HEK293 (cell line): ENCODE results near the gene CFAP70.
A peak's percentile ranks its signal among the peaks of the same experiment; 100 is the strongest.

Source experiments
- CTCF ChIA-PET: fragments of 350-600 bp; formaldehyde crosslinking; extraction: SDS; loops from one replicate; lab custom pipeline; 2021; ENCODE audit warnings: antibody characterized with exemption; lab: Yijun Ruan, JAX
- POLR2A ChIA-PET: fragments of 300-600 bp; formaldehyde crosslinking; extraction: SDS; loops from one replicate; lab custom pipeline; 2020; ENCODE audit warnings: antibody characterized with exemption, inconsistent platforms; lab: Yijun Ruan, JAX
- H3K27ac ChIP-seq: fragments of 200-500 bp; sonication (Bioruptor generic); 2 replicates; pipeline ENCODE4 v1.5.1; 2014; ENCODE audit warnings: low read depth, low read length, control low read depth, inconsistent platforms; ENCODE audit errors: extremely low read depth
- H3K36me3 ChIP-seq, 2 experiments: fragments of 200-500 bp in 1 of 2; sonication (Bioruptor generic) in 1 of 2; 1 replicate in 1 of 2; 2 replicates in 1 of 2; pipeline ENCODE4 v1.5.1; 2014 to 2017; ENCODE audit warnings: inconsistent platforms in 2 of 2, low read length in 2 of 2; ENCODE audit not compliant: control insufficient read depth in 2 of 2, insufficient read depth in 1 of 2
- H3K4me1 ChIP-seq: fragments of 200-500 bp; sonication (Bioruptor generic); 2 replicates; pipeline ENCODE4 v1.5.1; 2014; ENCODE audit warnings: mild to moderate bottlenecking, low read length, inconsistent platforms; ENCODE audit not compliant: control insufficient read depth, insufficient read depth
- H3K4me3 ChIP-seq: 2 replicates; pipeline ENCODE4 v1.5.1; 2011; ENCODE audit warnings: low read depth, mild to moderate bottlenecking, control low read depth, low read length, moderate library complexity
- H3K9me3 ChIP-seq: fragments of 200-500 bp; sonication (Bioruptor generic); 2 replicates; pipeline ENCODE4 v1.5.1; 2014; ENCODE audit warnings: low read depth, low read length, inconsistent platforms; ENCODE audit not compliant: control insufficient read depth, insufficient read depth
- BCL11B ChIP-seq: fragments of 450-650 bp; formaldehyde crosslinking; IDR thresholded peaks from 2 replicates; pipeline ENCODE4 v1.5.1; 2016; ENCODE audit warnings: low read depth, missing biosample characterization, missing genetic modification characterization
- KLF9 ChIP-seq: fragments of 450-650 bp; formaldehyde crosslinking; IDR thresholded peaks from 2 replicates; pipeline ENCODE4 v1.5.1; 2016; ENCODE audit warnings: missing biosample characterization, missing genetic modification characterization, low read depth
- PRDM1 ChIP-seq: fragments of 450-650 bp; formaldehyde crosslinking; IDR thresholded peaks from 2 replicates; pipeline ENCODE4; 2016; ENCODE audit warnings: missing biosample characterization, missing genetic modification characterization
- SCRT1 ChIP-seq: fragments of 450-650 bp; formaldehyde crosslinking; IDR thresholded peaks from 2 replicates; pipeline ENCODE4 v1.5.1; 2016; ENCODE audit warnings: missing biosample characterization, missing genetic modification characterization, borderline replicate concordance
- ZBTB1 ChIP-seq: fragments of 450-650 bp; formaldehyde crosslinking; IDR thresholded peaks from 2 replicates; pipeline ENCODE4 v1.5.1; 2016; ENCODE audit warnings: missing biosample characterization, missing genetic modification characterization
- ZBTB11 ChIP-seq: fragments of 450-650 bp; formaldehyde crosslinking; conservative IDR thresholded peaks from 2 replicates; pipeline ENCODE4 v1.5.1; 2016; ENCODE audit warnings: low read depth, missing biosample characterization, missing genetic modification characterization
- ZNF16 ChIP-seq: fragments of 450-650 bp; formaldehyde crosslinking; IDR thresholded peaks from 2 replicates; pipeline ENCODE4 v1.5.1; 2016; ENCODE audit warnings: low read depth, missing biosample characterization, missing genetic modification characterization
- ZNF211 ChIP-seq: fragments of 450-650 bp; formaldehyde crosslinking; IDR thresholded peaks from 2 replicates; pipeline ENCODE4 v1.5.1; 2016; ENCODE audit warnings: low read depth, missing biosample characterization, missing genetic modification characterization
- ZNF324 ChIP-seq: fragments of 450-650 bp; formaldehyde crosslinking; IDR thresholded peaks from 2 replicates; pipeline ENCODE4 v1.5.1; 2016; ENCODE audit warnings: missing biosample characterization, missing genetic modification characterization
- ZNF501 ChIP-seq: fragments of 450-650 bp; formaldehyde crosslinking; IDR thresholded peaks from 2 replicates; pipeline ENCODE4 v1.5.1; 2016; ENCODE audit warnings: missing biosample characterization, missing genetic modification characterization
- ZNF514 ChIP-seq: fragments of 450-650 bp; formaldehyde crosslinking; IDR thresholded peaks from 2 replicates; pipeline ENCODE4 v1.5.1; 2016; ENCODE audit warnings: missing biosample characterization, missing genetic modification characterization
- ZNF626 ChIP-seq: fragments of 450-650 bp; sonication (Bioruptor Pico); formaldehyde crosslinking; IDR thresholded peaks from 2 replicates; pipeline ENCODE4 v1.5.1; 2018; ENCODE audit warnings: missing biosample characterization, missing genetic modification characterization, inconsistent platforms
- ZNF701 ChIP-seq: fragments of 450-650 bp; formaldehyde crosslinking; IDR thresholded peaks from 2 replicates; pipeline ENCODE4 v1.5.1; 2016; ENCODE audit warnings: missing biosample characterization, missing genetic modification characterization
- TF ChIP-seq, protein P1 (sequence below): fragments of 450-650 bp; formaldehyde crosslinking; optimal IDR thresholded peaks from 2 replicates; pipeline ENCODE3; 2016; ENCODE audit warnings: missing biosample characterization, mild to moderate bottlenecking, missing genetic modification characterization
- TF ChIP-seq, protein P2 (sequence below): fragments of 450-650 bp; formaldehyde crosslinking; IDR thresholded peaks from 2 replicates; pipeline ENCODE4 v1.5.1; 2016; ENCODE audit warnings: missing biosample characterization, missing genetic modification characterization
- TF ChIP-seq, protein P3 (sequence below): fragments of 450-650 bp; formaldehyde crosslinking; IDR thresholded peaks from 2 replicates; pipeline ENCODE4 v1.5.1; 2016; ENCODE audit warnings: missing biosample characterization, missing genetic modification characterization

CFAP70 gene

GRCh38 chr10:73225518-73225917 lies 133.1 kb downstream of the CFAP70 start:
- H3K36me3 ChIP-seq, result peaks cover 0 to 11% of the 10 kb centered on the region in 2 experiments; a peak in 1 of 3 replicates
- ChIA-PET POLR2A (interaction anchor here (2.5 kb wide), 1 partner anchor 22 kb away, joined by 8 read pairs; the partner anchor contains the start of gene DNAJC9), CTCF (interaction anchor here (1.1 kb wide), 1 partner anchor 12 kb away, joined by 3 read pairs; no protein-coding TSS in a partner anchor)
- no peaks in the 10 kb centered on the region for H3K4me1 ChIP-seq
- H3K9me3 ChIP-seq, result no peaks in the 10 kb centered on the region
- no peak overlapping the region for H3K4me3 ChIP-seq
- 0 out of 2 replicates have a peak, but pooled peaks have one; percentile 13 for TF ChIP-seq SCRT1
- TF ChIP-seq ZNF16 (tag by site-specific recombination), result no peak
- TF ChIP-seq, all 188 proteins: peak for 1
- no peak overlapping the region for H3K27ac ChIP-seq

DNA sequence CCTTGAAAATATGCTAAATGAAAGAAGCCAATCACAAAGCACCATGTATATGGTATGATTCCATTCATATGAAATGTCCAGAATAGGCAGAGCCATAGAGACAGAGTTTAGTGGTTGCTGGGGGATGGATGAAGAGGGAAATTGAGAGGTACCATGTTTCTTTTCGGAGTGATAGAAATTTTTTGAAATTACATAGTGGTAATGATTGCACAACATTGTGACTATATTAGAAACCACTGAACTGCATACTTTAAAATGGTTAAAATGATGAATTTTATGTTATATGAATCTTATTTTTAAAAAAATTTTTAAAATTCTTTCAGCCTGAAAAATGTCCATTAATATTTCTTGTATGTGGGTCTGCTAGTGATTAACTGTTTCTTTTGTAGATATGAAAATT lies 137.7 kb downstream of the CFAP70 start:
- H3K4me1 ChIP-seq, result no peaks in the 10 kb centered on the region
- POLR2A ChIA-PET, result no interaction called here
- CTCF ChIA-PET, result no interaction called here
- no peak overlapping the region for H3K4me3 ChIP-seq
- H3K27ac ChIP-seq, result no peak overlapping the region
- TF ChIP-seq ZNF324 (tag by site-specific recombination) (no peak), ZNF501 (tag by site-specific recombination) (no peak), PRDM1 (no peak), ZBTB1 (tag by site-specific recombination) (no peak), ZNF701 (no peak), ZBTB11 (tag by site-specific recombination) (no peak), ZNF211 (tag by site-specific recombination) (no peak)
- peaks cover 7 to 20% of the 10 kb centered on the region in 2 experiments; a peak in 2 of 3 replicates for H3K36me3 ChIP-seq
- H3K9me3 ChIP-seq, result no peaks in the 10 kb centered on the region

DNA sequence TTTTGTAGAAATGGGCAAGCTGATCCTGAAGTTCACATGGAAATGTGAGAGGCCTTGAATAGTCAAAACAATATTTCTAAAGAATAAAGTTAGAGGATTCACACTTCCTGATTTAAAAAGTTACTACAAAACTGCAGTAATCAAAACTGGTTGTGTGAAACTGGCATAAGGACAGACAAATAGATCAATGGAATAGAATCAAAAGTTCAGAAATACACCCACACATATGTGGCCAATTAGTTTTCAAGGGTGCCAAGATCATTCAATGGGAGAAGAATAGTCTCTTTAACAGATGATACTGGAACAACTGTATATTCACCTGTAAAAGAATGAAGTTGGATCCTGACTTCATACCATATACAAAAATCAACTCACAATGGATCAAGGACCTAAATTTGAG lies 139.3 kb downstream of the CFAP70 start:
- no peaks in the 10 kb centered on the region for H3K4me1 ChIP-seq
- ChIA-PET CTCF (interaction anchor here (0.6 to 1.8 kb wide), 5 partner anchors 9 to 122 kb away, joined by 3 to 5 read pairs (median 4); partner anchors contain the start of gene P4HA1), POLR2A (no interaction called here)
- no peak overlapping the region for H3K4me3 ChIP-seq
- peaks cover 7 to 18% of the 10 kb centered on the region in 2 experiments; a peak in 2 of 3 replicates for H3K36me3 ChIP-seq
- no peaks in the 10 kb centered on the region for H3K9me3 ChIP-seq
- TF ChIP-seq, protein P1, sequence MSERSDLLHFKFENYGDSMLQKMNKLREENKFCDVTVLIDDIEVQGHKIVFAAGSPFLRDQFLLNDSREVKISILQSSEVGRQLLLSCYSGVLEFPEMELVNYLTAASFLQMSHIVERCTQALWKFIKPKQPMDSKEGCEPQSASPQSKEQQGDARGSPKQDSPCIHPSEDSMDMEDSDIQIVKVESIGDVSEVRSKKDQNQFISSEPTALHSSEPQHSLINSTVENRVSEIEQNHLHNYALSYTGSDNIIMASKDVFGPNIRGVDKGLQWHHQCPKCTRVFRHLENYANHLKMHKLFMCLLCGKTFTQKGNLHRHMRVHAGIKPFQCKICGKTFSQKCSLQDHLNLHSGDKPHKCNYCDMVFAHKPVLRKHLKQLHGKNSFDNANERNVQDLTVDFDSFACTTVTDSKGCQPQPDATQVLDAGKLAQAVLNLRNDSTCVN (tag by site-specific recombination), result no peak
- TF ChIP-seq, protein P2, sequence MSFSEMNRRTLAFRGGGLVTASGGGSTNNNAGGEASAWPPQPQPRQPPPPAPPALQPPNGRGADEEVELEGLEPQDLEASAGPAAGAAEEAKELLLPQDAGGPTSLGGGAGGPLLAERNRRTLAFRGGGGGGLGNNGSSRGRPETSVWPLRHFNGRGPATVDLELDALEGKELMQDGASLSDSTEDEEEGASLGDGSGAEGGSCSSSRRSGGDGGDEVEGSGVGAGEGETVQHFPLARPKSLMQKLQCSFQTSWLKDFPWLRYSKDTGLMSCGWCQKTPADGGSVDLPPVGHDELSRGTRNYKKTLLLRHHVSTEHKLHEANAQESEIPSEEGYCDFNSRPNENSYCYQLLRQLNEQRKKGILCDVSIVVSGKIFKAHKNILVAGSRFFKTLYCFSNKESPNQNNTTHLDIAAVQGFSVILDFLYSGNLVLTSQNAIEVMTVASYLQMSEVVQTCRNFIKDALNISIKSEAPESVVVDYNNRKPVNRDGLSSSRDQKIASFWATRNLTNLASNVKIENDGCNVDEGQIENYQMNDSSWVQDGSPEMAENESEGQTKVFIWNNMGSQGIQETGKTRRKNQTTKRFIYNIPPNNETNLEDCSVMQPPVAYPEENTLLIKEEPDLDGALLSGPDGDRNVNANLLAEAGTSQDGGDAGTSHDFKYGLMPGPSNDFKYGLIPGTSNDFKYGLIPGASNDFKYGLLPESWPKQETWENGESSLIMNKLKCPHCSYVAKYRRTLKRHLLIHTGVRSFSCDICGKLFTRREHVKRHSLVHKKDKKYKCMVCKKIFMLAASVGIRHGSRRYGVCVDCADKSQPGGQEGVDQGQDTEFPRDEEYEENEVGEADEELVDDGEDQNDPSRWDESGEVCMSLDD (tag by site-specific recombination), result no peak
- TF ChIP-seq KLF9 (tag by site-specific recombination) (no peak), BCL11B (tag by site-specific recombination) (no peak), ZNF626 (tag by site-specific recombination) (no peak), ZNF514 (tag by site-specific recombination) (no peak)
- TF ChIP-seq, protein P3, sequence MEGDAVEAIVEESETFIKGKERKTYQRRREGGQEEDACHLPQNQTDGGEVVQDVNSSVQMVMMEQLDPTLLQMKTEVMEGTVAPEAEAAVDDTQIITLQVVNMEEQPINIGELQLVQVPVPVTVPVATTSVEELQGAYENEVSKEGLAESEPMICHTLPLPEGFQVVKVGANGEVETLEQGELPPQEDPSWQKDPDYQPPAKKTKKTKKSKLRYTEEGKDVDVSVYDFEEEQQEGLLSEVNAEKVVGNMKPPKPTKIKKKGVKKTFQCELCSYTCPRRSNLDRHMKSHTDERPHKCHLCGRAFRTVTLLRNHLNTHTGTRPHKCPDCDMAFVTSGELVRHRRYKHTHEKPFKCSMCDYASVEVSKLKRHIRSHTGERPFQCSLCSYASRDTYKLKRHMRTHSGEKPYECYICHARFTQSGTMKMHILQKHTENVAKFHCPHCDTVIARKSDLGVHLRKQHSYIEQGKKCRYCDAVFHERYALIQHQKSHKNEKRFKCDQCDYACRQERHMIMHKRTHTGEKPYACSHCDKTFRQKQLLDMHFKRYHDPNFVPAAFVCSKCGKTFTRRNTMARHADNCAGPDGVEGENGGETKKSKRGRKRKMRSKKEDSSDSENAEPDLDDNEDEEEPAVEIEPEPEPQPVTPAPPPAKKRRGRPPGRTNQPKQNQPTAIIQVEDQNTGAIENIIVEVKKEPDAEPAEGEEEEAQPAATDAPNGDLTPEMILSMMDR (tag by site-specific recombination), result no peak
- no peak overlapping the region for H3K27ac ChIP-seq
